GM10266 (cell line): Measurements from ENCODE around the gene DNAJB6.

Experiments
- DNase-seq: peaks from one replicate; pipeline ENCODE4 v3.0.0; 2012; ENCODE audit errors: extremely low spot score
- CTCF ChIP-seq: IDR thresholded peaks from 2 replicates; pipeline ENCODE4 v1.5.1; 2012; ENCODE audit warnings: mild to moderate bottlenecking, low read depth; ENCODE audit not compliant: control insufficient read depth, insufficient read depth; ENCODE audit errors: missing control alignments

The DNAJB6 gene

GRCh38 chr7:157462419-157462771 lies 125.6 kb downstream of the DNAJB6 start:
- no peak for TF ChIP-seq CTCF
- DNase-seq = no peak

DNA sequence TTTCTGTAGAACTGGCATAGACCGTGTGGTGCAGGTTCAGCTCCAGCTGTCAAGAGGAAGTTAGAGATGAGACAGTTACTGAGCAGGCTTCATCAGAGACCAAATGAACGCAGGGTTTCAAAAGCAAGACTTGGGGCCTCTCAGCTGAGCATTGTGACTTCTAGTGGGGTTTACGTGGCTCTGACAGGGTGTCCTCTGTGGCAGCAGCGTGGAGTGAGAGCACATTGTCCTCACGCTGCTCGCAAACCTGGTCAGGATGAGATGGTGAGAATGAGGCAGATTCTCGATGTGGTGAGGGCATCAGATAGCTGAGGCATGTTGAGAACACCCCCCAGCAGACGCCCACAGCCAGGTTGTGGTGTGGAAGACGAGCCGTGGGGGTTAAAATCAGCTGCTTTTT lies 126.0 kb downstream of the DNAJB6 start:
- DNase-seq = no peak
- TF ChIP-seq CTCF = no peak

GRCh38 chr7:157463245-157463644 lies 126.4 kb downstream of the DNAJB6 start:
- no peak for DNase-seq
- TF ChIP-seq CTCF = no peak

DNA sequence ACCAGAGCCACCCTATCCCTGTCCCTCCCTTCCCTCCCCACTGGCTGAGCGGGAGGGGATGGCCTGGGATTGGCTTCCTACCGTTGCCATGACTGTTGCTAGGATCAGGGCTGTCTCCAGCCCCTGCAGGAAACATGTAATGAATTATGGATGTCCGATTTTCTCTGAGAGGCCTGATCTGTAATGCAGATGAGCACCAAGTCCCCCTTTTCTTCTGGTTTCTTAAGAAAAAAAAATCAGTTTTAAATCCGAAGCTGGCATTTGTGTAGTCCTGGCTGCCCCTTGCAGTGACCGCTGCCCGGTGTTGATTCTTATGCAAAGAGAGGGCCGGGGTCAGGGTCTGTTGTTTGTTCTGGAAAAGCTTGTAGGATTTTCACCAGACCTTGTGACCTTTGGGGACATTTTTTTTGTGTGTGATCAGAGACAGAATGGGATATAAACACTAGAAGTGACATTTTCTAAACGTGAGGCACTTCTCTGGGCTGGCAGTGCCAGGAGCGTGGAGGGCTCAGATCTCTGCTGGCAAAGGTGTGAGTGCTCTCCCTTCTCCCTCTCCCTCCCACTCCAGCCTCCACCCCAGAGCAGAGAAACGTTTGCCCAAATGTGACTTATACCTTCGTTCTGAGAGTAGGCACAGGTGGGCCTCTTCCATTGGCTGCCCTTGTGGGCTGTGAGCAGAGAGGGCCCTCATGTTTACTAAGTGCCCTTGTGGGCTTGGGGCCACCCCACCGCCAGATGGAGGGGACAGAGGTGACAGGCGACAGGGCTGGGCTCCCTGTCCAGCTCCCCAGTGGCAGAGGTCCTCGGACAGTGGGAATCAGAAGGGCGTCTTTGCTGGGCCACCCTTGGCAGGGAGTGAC lies 127.5 kb downstream of the DNAJB6 start:
- no peak for DNase-seq
- no peak for TF ChIP-seq CTCF

DNA sequence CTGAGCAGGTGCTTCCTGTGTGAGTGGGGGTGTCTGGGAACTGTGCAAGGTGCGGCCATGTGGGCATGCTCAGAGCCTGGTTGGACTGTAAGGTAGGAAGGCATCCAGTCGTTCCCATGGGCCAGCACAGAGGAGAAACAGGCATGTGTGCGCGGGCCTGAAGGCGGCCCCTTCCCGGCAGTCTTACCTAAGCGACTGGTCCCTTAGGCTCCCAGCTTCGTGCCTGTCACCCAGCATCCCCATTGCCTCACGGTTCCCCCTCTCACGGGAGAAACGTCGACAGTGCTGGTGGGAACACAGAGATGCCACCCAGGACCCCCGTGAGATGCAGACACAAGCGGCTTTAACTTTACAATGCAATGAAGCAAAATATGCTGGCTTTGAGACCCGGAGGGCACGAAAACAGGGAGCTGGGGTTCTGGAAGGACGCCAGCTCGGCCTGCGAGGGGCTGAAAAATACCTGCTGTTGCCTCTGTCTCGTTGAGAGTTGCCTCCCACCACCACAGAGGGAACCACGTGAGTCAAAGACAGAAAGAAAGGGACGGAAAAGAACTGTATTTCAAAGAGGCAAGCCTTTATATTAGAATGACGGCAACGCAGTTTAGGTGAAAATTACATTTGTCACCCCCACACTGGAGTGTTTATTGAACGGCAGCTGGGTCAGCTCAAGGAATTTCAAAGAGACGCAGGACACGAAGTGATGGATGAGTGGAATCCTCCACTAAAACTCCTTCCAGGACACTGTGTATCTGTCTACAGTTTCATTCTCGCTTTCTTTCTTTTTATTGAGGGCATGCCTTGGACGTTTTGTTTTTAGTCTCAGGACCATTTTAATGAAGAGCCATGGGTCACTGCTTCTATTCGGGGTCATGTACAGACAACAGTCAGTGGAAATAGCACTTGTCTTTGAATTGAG lies 128.4 kb downstream of the DNAJB6 start:
- TF ChIP-seq CTCF = no peak
- DNase-seq = no peak

DNA sequence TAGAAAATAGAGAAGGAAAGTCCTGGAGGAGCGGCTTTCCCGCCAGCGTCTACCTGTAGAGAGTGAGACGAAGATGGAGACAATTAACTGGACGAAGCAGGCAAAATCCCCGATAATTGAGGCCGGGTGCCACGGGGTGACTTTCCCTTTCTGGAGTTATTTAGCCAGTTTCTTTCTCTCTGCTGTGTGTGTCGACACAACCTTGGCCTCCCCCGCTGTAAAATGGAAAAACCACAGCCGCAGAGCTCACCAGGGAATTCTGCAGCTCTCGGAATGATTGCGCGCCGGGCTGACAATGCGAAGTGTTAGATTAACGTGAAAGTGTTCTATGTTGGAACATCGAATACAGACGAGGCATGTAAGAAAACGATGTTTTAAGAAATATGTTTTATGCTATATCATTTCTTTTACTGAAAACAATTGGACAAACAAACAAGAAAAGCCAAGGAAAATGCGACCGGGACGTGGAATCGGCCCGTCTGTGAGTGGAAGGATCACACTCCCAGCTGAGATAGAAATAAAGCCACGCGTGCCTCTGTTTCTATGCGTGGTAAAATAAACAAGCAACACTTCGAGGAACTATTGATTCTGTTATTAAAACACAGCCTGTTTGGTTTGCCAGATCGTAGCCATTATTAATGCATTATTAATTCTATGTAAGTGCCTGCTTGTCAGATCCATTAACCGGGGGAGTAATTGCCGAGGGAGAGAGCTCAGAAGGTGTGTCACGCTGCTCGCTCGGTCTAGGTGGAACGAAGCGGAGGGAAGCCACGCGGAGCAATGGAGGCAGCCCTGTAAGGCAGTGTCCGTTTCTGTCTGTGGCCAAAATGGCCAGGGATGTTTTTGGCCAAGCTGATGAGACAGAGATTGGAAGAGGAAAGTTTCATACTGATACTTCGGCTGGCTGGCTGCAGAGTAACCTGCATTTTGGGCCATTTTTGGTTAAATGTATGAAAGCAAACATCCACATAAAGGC lies 129.4 kb downstream of the DNAJB6 start:
- no peak for TF ChIP-seq CTCF
- DNase-seq = no peak
